ENCODE measurements around the gene RETREG1. TPM values are rescaled to one million over a fixed set of nuclear protein-coding genes. Genes with fewer than 3 reads are reported as not detected.

Gene RETREG1
- polyA plus RNA-seq, 1 of the 3 experiments (the other 2 are of a cell fraction): 0.43 TPM

DNA sequence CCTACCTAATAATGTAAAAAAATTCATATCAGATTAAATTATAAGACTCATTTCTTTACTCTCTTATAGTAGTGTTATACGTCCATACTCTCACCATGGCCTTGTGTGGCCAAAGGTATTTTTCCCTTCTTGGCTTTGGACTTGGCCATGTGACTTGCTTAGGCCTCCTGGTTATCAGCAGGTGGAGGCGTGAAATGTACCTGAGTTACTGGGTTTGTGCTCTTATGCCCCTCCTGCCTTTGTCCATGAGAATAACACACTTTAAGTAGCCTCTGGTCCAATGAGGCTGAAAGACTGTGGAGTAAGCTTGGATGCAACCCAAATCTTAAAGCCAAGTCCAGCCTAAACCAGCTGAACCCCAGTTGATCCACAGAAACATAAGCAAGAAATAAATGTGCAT lies 68.7 kb downstream of the RETREG1 start (continued):
- TF ChIP-seq TEAD4 (IDR thresholded peaks at IDR 0.05; ENCODE audit: borderline replicate concordance, insufficient read depth) (no peak), RXRA (IDR thresholded peaks at IDR 0.05; ENCODE audit: borderline replicate concordance, low read depth) (no peak)

- H3K79me2 ChIP-seq (ENCODE audit: insufficient read depth): no peaks in the 10 kb centered on the region
- no peaks in the 10 kb centered on the region for H3K9me3 ChIP-seq
- no peaks in the 10 kb centered on the region for H3K27me3 ChIP-seq (ENCODE audit: insufficient read depth)
- TF ChIP-seq PBX3 (IDR thresholded peaks at IDR 0.05) (no peak), USF1 (IDR thresholded peaks at IDR 0.05; ENCODE audit: borderline replicate concordance, low read depth) (no peak), RXRA (IDR thresholded peaks at IDR 0.05; ENCODE audit: borderline replicate concordance, low read depth) (no peak), NFIC (IDR thresholded peaks at IDR 0.05; ENCODE audit: borderline replicate concordance) (no peak), FOSL2 (IDR thresholded peaks at IDR 0.05; ENCODE audit: borderline replicate concordance, low read depth) (no peak)
- H3K4me3 ChIP-seq (ENCODE audit: low read depth in 2 of 2, low read length in 1 of 2): no peak overlapping the region
- no peaks in the 10 kb centered on the region for H3F3A ChIP-seq (replicated peaks; ENCODE audit: insufficient read depth)
- H3K27ac ChIP-seq (ENCODE audit: low read depth in 2 of 2, low read length in 1 of 2): no peak overlapping the region
- no peak overlapping the region for H2AFZ ChIP-seq (ENCODE audit: low read depth)
- ChIA-PET POLR2A (no interaction called here), CTCF (interaction anchor here (1.3 to 1.9 kb wide), 5 partner anchors 10 to 643 kb away, joined by 3 to 5 read pairs (median 4); no protein-coding TSS in a partner anchor)
- no peaks in the 10 kb centered on the region for H3K4me1 ChIP-seq (ENCODE audit: control insufficient read depth in 1 of 2, insufficient read depth in 2 of 2, low read depth in 1 of 2, low read length in 1 of 2)
- DNase-seq: no peak
- H3K9me2 ChIP-seq: no peaks in the 10 kb centered on the region
- no peaks in the 10 kb centered on the region for H3K36me3 ChIP-seq (replicated peaks in 1 of 2; ENCODE audit: control insufficient read depth in 1 of 2, insufficient read depth in 2 of 2, low read length in 1 of 2)
- H3K4me2 ChIP-seq: no peak overlapping the region
- H4K20me1 ChIP-seq (ENCODE audit: insufficient read depth): no peaks in the 10 kb centered on the region
- H3K9ac ChIP-seq: no peak overlapping the region
- WGBS (ENCODE audit: low lambda C conversion rate): 65% methylated on average over 8 of the region's 8 CpGs
These were observed 69.5 kb downstream of the RETREG1 start for GRCh38 chr5:16547200-16547842.

DNA sequence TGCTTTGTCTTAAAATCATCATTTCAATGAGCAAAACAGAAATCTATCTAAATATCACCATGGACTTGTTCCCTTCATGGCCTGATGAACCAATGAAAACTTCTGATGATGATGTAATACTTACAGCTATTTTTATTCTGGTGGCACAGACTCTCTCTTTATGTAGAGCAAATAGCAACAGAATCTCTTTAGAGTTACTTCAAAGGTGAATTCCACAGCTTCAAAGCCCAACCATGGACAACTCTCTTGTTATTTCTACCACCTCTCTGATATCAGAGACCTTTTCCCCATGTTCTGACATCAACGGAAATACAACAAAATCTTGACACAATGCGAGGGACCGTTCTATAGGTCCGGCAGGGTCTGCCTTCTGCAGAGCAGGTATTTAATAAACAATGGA lies 70.1 kb downstream of the RETREG1 start:
- Histone ChIP-seq H3K4me1 (ENCODE audit: control insufficient read depth in 1 of 2, insufficient read depth in 2 of 2, low read depth in 1 of 2, low read length in 1 of 2) (no peaks in the 10 kb centered on the region), H3K36me3 (replicated peaks in 1 of 2; ENCODE audit: control insufficient read depth in 1 of 2, insufficient read depth in 2 of 2, low read length in 1 of 2) (no peaks in the 10 kb centered on the region), H2AFZ (ENCODE audit: low read depth) (no peak overlapping the region), H3K4me3 (ENCODE audit: low read depth in 2 of 2, low read length in 1 of 2) (no peak overlapping the region), H3F3A (replicated peaks; ENCODE audit: insufficient read depth) (no peaks in the 10 kb centered on the region), H3K4me2 (no peak overlapping the region), H3K9me3 (no peaks in the 10 kb centered on the region), H3K79me2 (ENCODE audit: insufficient read depth) (no peaks in the 10 kb centered on the region), H3K27ac (ENCODE audit: low read depth in 2 of 2, low read length in 1 of 2) (no peak overlapping the region), H3K27me3 (ENCODE audit: insufficient read depth) (no peaks in the 10 kb centered on the region), H3K9ac (no peak overlapping the region), H4K20me1 (ENCODE audit: insufficient read depth) (no peaks in the 10 kb centered on the region), H3K9me2 (no peaks in the 10 kb centered on the region)
- WGBS (ENCODE audit: low lambda C conversion rate): 72% methylated on average over 4 of the region's 4 CpGs
- CTCF ChIA-PET: interaction anchor here (1.3 to 1.5 kb wide), 2 partner anchors 10 to 120 kb away, joined by 4 to 5 read pairs; no protein-coding TSS in a partner anchor
- POLR2A ChIA-PET: no interaction called here
- no peak for DNase-seq
- TF ChIP-seq NFIC (IDR thresholded peaks at IDR 0.05; ENCODE audit: borderline replicate concordance) (no peak), MXI1 (IDR thresholded peaks at IDR 0.05; ENCODE audit: low read depth, low read length) (no peak), SIN3A (IDR thresholded peaks at IDR 0.05; ENCODE audit: borderline replicate concordance, low read depth, low read length) (no peak), RCOR1 (IDR thresholded peaks at IDR 0.05; ENCODE audit: low read length) (no peak), POLR2AphosphoS5 (IDR thresholded peaks at IDR 0.05; ENCODE audit: low read depth, low read length) (no peak), SMC3 (IDR thresholded peaks at IDR 0.05; ENCODE audit: low read depth, low read length) (no peak), MEF2A (IDR thresholded peaks at IDR 0.05; ENCODE audit: borderline replicate concordance, low read depth) (no peak), FOXJ3 (CRISPR knock-in tag; IDR thresholded peaks at IDR 0.05) (no peak), TEAD4 (IDR thresholded peaks at IDR 0.05; ENCODE audit: borderline replicate concordance, insufficient read depth) (no peak), FOXM1 (IDR thresholded peaks at IDR 0.05; ENCODE audit: low read depth) (no peak), GABPA (IDR thresholded peaks at IDR 0.05; ENCODE audit: low read depth) (no peak), YY1 (IDR thresholded peaks at IDR 0.05; ENCODE audit: low read depth) (no peak), EZH2phosphoT487 (IDR thresholded peaks at IDR 0.05; ENCODE audit: borderline replicate concordance, low read depth) (no peak), USF2 (IDR thresholded peaks at IDR 0.05; ENCODE audit: borderline replicate concordance, low read depth, low read length) (no peak)
- TF ChIP-seq, protein P1, sequence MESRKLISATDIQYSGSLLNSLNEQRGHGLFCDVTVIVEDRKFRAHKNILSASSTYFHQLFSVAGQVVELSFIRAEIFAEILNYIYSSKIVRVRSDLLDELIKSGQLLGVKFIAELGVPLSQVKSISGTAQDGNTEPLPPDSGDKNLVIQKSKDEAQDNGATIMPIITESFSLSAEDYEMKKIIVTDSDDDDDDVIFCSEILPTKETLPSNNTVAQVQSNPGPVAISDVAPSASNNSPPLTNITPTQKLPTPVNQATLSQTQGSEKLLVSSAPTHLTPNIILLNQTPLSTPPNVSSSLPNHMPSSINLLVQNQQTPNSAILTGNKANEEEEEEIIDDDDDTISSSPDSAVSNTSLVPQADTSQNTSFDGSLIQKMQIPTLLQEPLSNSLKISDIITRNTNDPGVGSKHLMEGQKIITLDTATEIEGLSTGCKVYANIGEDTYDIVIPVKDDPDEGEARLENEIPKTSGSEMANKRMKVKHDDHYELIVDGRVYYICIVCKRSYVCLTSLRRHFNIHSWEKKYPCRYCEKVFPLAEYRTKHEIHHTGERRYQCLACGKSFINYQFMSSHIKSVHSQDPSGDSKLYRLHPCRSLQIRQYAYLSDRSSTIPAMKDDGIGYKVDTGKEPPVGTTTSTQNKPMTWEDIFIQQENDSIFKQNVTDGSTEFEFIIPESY (IDR thresholded peaks at IDR 0.05; ENCODE audit: borderline replicate concordance, low read depth): no peak

All from SK-N-SH (cell line).